Osteoblast (primary cell): ENCODE results near the gene CORIN. TPM values are rescaled to one million over a fixed set of nuclear protein-coding genes. Genes with fewer than 3 reads are reported as not detected.

Experiments used
- DNase-seq: peaks from one replicate; pipeline ENCODE4 v3.0.0; 2011; ENCODE audit warnings: low spot score, mixed read lengths; ENCODE audit not compliant: insufficient read length; ENCODE audit errors: missing footprints
- H2AFZ ChIP-seq: 2 replicates; pipeline ENCODE4 v1.6.0; 2011; ENCODE audit warnings: mild to moderate bottlenecking, low read length
- H3K27ac ChIP-seq: 2 replicates; pipeline ENCODE4 v1.5.1; 2011; ENCODE audit warnings: mild to moderate bottlenecking, low read depth, low read length, moderate library complexity
- H3K27me3 ChIP-seq: 2 replicates; pipeline ENCODE4 v1.6.0; 2012; ENCODE audit warnings: mild to moderate bottlenecking, control low read depth, inconsistent platforms, low read length, moderate library complexity; ENCODE audit not compliant: insufficient read depth
- H3K36me3 ChIP-seq: 2 replicates; pipeline ENCODE4 v1.5.1; 2011; ENCODE audit warnings: mild to moderate bottlenecking, low read length, control low read depth, moderate library complexity; ENCODE audit not compliant: insufficient read depth
- H3K4me1 ChIP-seq: 2 replicates; pipeline ENCODE4 v1.5.1; 2011; ENCODE audit warnings: mild to moderate bottlenecking, low read length, control low read depth, moderate library complexity; ENCODE audit not compliant: insufficient read depth
- H3K4me2 ChIP-seq: 2 replicates; pipeline ENCODE4 v1.6.0; 2011; ENCODE audit warnings: mild to moderate bottlenecking, low read length; ENCODE audit not compliant: insufficient read depth
- H3K4me3 ChIP-seq: fragments of 200-600 bp; sonication (generic); 3 replicates; pipeline ENCODE4 v1.5.1; 2012; ENCODE audit warnings: mild to moderate bottlenecking, low read length, inconsistent platforms; ENCODE audit not compliant: insufficient read depth
- H3K79me2 ChIP-seq: 2 replicates; pipeline ENCODE4 v1.6.0; 2012; ENCODE audit warnings: mild to moderate bottlenecking, low read length, control low read depth, inconsistent platforms; ENCODE audit not compliant: insufficient read depth
- H3K9me3 ChIP-seq: 2 replicates; pipeline ENCODE4 v1.5.1; 2011; ENCODE audit warnings: low read depth, low read length, control low read depth
- H4K20me1 ChIP-seq: 2 replicates; pipeline ENCODE4 v1.6.0; 2012; ENCODE audit warnings: mild to moderate bottlenecking, low read length, control low read depth; ENCODE audit not compliant: insufficient read depth
- total RNA-seq: library from RNA; depleted of rRNA; stranded (reverse); fragments of >200 nt; gene quantifications from 2 replicates; pipeline ENCODE4 v1.2.3, GENCODE V29; 2012
- TF ChIP-seq, protein P1 (sequence below): IDR thresholded peaks from 2 replicates; pipeline ENCODE4 v1.5.1; 2011; ENCODE audit warnings: mild to moderate bottlenecking, low read depth, low read length, moderate library complexity; ENCODE audit errors: extremely low read depth

The CORIN gene
- total RNA-seq, 1 donor: 0.36 TPM

DNA sequence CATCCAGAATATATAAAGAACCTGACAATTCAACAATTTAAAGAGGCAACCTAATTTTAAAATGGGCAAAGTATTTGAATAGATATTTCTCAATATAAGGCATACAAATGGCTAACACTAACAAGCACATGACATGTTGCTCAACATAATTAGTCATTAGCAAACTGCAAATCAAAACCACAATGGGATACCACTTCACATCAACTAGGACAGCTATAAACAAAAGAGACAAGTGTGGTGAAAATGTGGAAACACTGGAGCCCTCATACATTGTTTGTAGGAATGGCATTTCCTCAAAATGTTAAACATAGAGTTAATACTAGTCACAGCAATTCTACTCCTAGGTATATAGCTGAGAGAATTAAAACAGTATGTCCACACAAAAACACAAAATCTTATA, 96.7 kb downstream of the CORIN start:
- no peak for DNase-seq
- Histone ChIP-seq H3K4me2 (no peak overlapping the region), H3K79me2 (no peaks in the 10 kb centered on the region), H3K27ac (no peak overlapping the region), H2AFZ (no peak overlapping the region), H3K27me3 (no peaks in the 10 kb centered on the region), H4K20me1 (no peaks in the 10 kb centered on the region), H3K9me3 (no peaks in the 10 kb centered on the region), H3K36me3 (no peaks in the 10 kb centered on the region), H3K4me1 (no peaks in the 10 kb centered on the region), H3K4me3 (no peak overlapping the region)
- TF ChIP-seq, protein P1, sequence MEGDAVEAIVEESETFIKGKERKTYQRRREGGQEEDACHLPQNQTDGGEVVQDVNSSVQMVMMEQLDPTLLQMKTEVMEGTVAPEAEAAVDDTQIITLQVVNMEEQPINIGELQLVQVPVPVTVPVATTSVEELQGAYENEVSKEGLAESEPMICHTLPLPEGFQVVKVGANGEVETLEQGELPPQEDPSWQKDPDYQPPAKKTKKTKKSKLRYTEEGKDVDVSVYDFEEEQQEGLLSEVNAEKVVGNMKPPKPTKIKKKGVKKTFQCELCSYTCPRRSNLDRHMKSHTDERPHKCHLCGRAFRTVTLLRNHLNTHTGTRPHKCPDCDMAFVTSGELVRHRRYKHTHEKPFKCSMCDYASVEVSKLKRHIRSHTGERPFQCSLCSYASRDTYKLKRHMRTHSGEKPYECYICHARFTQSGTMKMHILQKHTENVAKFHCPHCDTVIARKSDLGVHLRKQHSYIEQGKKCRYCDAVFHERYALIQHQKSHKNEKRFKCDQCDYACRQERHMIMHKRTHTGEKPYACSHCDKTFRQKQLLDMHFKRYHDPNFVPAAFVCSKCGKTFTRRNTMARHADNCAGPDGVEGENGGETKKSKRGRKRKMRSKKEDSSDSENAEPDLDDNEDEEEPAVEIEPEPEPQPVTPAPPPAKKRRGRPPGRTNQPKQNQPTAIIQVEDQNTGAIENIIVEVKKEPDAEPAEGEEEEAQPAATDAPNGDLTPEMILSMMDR: no peak

DNA sequence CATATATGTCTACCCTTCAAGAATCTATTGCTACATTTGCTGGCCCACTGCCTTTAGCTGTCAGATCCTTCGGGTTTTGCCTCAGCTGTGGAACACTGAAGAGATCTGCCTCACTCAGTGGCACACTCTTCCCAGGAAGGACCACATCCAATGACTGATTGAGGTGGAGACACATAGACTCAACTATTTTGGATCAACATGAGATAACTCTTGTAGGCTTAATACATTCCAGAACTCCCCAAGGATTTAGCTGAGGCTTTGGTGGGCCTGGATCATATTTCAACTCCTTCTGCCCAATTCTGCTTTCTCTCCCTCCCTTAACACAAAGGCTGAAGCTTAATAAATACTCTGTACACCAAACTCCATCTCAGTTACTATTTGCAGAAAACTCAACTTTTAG, 100.5 kb downstream of the CORIN start:
- DNase-seq: no peak
- Histone ChIP-seq H3K4me2 (no peak overlapping the region), H3K4me3 (no peak overlapping the region), H3K27me3 (no peaks in the 10 kb centered on the region), H3K79me2 (no peaks in the 10 kb centered on the region), H3K9me3 (no peaks in the 10 kb centered on the region), H4K20me1 (no peaks in the 10 kb centered on the region), H3K4me1 (no peaks in the 10 kb centered on the region), H2AFZ (no peak overlapping the region), H3K36me3 (no peaks in the 10 kb centered on the region), H3K27ac (no peak overlapping the region)
- TF ChIP-seq, protein P1: no peak

DNA sequence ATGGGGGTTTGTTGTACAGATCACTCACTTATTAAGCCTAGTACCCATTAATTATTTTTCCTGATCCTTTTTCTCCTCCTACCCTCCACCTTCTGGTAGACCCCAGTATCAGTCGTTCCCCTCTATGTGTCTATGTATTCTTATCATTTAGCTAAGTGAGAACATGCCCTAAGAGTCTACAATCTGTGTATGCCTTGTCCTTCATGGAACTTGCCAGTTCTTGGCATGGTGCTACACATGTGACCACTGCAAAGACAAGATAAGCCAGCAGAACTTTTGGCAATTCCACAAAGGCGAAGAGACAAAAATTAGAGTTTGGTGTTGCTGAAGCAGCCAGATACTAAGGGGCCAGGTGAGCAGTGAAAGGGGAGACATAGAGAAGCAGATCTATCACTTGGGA, 101.3 kb downstream of the CORIN start:
- H2AFZ ChIP-seq: no peak overlapping the region
- no peak for DNase-seq

DNA sequence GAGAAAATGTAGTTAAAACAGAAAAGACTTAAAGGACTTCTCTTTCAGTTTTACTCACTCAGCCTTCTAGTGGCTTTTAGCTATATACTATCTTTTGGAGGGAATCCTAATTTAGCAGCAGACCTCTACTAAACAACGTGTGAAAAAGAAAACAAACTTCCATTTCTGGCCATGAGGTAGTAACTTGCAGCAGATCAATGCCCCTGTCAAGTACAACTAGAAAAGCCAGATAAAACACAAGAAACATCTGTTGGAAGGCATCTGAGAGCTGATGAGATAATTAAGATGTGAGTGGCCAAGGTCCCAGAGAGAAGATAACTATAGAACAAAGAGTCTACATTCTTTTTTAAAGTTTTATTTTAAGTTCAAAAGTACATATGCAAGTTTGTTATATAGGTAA, 101.7 kb downstream of the CORIN start:
- Histone ChIP-seq H2AFZ (no peak overlapping the region), H3K27ac (no peak overlapping the region), H3K9me3 (no peaks in the 10 kb centered on the region), H3K79me2 (no peaks in the 10 kb centered on the region), H3K27me3 (no peaks in the 10 kb centered on the region), H3K4me1 (no peaks in the 10 kb centered on the region), H4K20me1 (no peaks in the 10 kb centered on the region), H3K36me3 (no peaks in the 10 kb centered on the region), H3K4me3 (no peak overlapping the region), H3K4me2 (no peak overlapping the region)
- no peak for DNase-seq
- TF ChIP-seq, protein P1: no peak

More for the DNA sequence above, 101.3 kb downstream of the CORIN start:
- Histone ChIP-seq H3K9me3 (no peaks in the 10 kb centered on the region), H4K20me1 (no peaks in the 10 kb centered on the region), H3K36me3 (no peaks in the 10 kb centered on the region), H3K4me2 (no peak overlapping the region), H3K27me3 (no peaks in the 10 kb centered on the region), H3K4me1 (no peaks in the 10 kb centered on the region), H3K27ac (no peak overlapping the region), H3K4me3 (no peak overlapping the region), H3K79me2 (no peaks in the 10 kb centered on the region)
- TF ChIP-seq, protein P1: no peak
